T47D (cell line): ENCODE results near the gene TULP4.
A peak's percentile ranks its signal among the peaks of the same experiment; 100 is the strongest.
"Not testable (repeated sequence)": the region's sequence is repeated elsewhere in the genome, so short reads cannot be mapped to it uniquely, and the experiment has no call there.

Experiments used
- DNase-seq, 2 experiments: peaks; one replicate each; pipeline versions ENCODE4 v3.0.0 to v3.0.0-alpha.2; 2011 to 2012; ENCODE audit warnings: low read depth in 1 of 2, low spot score in 1 of 2
- JUND ChIP-seq: IDR thresholded peaks from 2 replicates; pipeline ENCODE4 v1.6.1; 2012; ENCODE audit warnings: low read depth
- in situ Hi-C: cut with HindIII; loops from 2 replicates; pipeline ENCODE4 v1.10.0; 2016; ENCODE audit warnings: low sequenced_read_pairs, low pct_unique_long_range_greater_than_20kb

Gene TULP4

DNA sequence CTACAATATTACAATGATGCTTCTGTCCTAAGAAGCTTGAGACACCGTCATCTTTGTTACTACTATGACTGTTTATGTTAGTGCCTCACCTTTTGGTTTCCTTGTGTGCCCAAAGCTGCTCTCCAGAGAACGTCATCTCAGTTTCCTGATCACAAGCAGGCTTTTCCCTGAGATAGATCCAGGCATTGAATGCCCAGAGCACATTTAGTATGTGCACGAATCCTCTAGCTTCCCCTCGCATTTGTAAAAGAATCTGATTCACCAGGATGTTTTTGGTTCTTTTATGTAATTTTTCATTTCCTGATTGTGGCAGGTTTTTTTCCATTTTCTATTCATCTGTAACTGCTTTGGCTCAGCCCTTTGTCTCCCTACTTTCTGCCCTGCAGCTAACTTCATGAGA lies 147.5 kb downstream of the TULP4 start:
- TF ChIP-seq JUND: no peak
- no peak for DNase-seq
- in situ Hi-C loops: no loop called here

DNA sequence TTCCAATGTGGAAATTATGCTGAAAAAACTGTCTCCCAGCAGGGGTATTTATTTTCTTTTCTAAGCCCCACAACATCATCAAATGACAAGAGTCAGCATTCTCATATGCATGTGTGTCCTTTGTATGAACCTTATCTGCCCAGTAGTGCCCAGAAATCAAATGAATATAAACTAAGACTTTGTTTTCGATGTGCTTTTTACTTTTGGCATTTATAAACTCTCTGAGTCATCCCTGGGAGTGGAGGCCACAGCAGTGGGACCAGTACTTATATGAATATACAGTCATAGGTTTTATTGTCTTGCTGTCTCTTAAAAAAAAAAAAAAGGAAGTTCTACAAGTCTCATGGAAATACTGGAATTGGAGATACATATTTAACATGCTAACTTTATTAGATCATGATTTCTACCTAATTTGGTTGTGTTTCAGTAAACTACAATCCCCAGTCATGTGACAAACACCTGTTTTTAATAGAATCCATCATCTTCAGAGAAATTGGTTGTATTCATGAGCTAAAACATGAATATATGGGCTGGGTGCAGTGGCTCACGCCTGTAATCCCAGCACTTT lies 148.4 kb downstream of the TULP4 start:
- TF ChIP-seq JUND: no peak
- in situ Hi-C loops: no loop called here
- DNase-seq: no peak

DNA sequence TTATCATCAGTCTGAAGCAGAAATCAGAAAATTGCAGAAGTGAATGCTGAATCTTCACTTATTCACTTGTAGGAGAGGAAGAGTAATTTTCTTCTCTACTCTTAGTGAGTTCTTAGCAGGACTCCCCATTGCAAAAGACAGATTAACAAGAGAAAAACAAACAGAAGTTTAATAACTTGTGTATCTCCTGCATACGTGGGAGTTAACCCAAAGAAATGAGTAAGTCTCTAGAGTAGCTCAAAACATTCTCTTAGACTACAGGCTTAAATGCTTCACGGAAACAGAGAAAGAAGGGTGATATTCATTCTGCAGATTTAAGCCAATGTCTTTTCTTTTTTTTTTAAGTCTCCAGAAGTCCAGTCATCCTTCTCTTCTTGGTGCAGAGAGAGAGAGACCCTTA lies 149.7 kb downstream of the TULP4 start:
- in situ Hi-C loops: no loop called here
- TF ChIP-seq JUND: no peak
- DNase-seq: no peak

DNA sequence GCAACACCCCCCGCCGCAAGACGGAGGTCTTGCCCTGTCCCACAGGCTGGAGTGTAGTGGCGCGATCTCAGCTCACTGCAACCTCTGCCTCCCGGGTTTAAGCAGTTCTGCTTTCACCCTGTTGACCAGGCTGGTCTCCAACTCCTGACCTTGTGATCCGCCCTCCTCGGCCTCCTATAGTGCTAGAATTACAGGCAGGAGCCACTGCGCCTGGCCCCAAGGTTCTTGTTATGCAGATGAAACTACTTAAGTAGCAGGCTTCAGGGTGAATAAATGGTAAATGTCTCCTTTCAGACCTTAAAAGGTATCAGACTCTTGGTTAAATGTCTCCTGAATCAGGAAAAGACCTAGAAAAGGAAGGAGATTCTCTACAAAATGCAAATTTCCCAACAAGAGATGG lies 152.2 kb downstream of the TULP4 start:
- in situ Hi-C loops: no loop called here
- no peak for TF ChIP-seq JUND
- no peak for DNase-seq

DNA sequence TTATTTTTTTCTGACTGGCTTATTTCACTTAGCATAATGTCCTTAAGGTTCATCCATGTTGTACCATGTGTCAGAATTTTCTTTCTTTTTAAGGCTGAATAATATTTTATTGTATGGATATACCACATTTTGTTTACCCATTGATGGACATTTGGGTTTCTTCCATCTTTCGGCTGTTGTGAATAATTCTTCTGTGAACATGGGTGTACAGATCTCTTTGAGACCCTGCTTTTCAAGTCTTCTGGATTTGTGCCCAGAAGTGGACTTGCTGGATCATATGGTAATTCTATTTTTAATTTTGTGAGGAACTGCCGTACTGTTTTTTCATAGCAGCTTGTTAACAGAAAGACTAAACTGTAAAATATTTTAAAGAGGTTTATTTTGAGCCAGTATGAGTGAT lies 153.0 kb downstream of the TULP4 start:
- in situ Hi-C loops: no loop called here

DNA sequence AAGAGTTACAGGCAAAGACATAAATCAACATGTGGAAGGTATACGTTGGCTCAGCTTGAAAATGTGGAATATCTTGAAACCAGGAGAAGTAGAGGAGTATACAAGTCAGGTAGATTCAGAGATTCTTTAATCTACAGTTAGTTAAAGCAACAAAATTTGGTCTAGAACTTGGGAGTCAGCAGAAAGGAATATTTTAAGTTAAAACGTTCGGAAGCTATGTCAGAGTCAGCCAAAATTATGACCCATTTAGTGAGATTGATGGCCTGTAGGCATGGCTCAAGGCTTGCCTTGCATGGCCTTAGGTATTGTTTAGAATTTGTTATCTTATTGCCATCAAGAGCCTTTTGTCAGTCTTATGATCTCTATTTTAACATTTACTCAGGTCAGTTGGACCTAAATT lies 153.5 kb downstream of the TULP4 start:
- no peak for TF ChIP-seq JUND
- DNase-seq: peak in 1 of 2 experiments; percentile 54
- in situ Hi-C loops: no loop called here

More for the DNA sequence above, 153.0 kb downstream of the TULP4 start:
- DNase-seq: no peak
- TF ChIP-seq JUND: no peak

DNA sequence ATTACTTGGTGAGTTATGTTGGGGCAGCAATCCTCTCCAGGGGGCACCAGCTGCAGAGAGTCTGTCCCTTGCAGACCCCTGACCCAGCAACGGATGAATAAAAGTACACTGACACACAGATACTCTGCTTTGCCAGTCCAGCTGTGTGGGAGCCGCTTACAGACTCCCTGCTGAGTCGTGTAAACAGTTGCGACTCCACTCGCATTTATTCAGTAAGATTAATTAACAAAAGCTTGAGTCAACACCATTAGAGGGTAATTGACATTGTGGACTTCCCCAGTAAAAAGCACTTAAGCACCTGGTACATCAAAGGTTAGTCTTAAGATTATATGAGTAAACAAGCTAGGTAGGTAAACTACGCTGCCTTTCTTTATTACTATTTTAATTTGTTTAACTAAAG lies 155.7 kb downstream of the TULP4 start:
- in situ Hi-C loops: no loop called here

DNA sequence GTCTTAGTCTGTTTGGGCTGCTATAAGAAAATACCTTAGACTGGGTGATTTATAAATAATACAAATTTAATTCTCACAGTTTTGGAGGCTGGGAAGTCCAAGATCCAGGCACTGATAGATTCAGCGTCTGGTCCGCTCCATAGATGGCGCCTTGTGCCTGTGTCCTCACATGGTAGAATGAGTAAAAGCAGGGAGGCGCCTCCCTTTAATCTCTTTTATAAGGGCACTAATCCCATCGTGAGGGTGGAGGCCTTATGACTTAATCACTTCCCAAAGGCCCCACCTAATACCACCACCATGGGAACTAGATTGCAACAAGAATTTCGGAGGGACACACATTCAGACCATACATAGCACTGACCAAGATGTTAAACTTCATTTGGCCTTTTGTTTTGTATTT lies 156.4 kb downstream of the TULP4 start:
- TF ChIP-seq JUND: no peak
- DNase-seq: no peak
- in situ Hi-C loops: no loop called here

More for the DNA sequence above, 155.7 kb downstream of the TULP4 start:
- TF ChIP-seq JUND: no peak
- peak in 1 of 2 experiments; percentile 16 for DNase-seq

DNA sequence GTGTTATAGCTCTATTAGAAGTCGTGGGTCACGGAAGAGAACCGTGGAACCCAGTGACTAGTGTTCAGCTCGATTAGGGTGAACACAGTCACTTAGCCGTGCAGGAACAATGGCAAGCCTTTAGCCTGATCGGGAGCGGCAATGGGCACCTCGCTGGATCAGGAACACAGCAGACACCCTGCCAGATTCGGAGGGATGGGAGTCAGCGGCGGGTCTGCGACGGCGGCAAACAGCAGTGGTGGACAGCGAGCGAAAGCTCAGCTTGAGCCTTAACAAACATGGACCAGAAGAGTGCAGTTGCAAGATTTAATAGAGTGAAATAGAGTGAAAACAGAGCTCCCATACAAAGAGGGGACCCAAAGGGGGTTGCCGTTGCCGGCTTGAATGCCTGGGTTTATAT lies 157.8 kb downstream of the TULP4 start:
- in situ Hi-C loops, DNase-seq: not testable (repeated sequence)

DNA sequence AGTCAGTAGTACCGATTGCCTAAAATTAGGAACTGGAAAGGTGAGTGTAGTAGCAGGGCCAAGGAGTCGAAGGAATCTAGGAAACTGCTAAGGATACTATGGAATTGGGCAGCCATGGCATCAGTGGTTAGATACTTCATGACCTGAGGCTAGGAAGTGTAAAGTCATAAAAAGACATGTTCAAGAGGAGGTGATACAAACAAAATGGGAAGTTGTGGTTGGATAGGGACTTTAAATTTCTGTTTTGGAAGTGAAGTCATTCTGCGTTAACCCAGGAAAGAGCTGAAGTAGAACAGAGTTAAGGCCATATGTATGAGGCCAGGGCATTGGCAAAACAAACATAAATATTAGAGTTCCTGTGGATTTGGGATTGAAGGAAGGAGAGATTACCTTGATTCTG lies 159.1 kb downstream of the TULP4 start:
- TF ChIP-seq JUND: no peak
- in situ Hi-C loops: no loop called here
- no peak for DNase-seq

DNA sequence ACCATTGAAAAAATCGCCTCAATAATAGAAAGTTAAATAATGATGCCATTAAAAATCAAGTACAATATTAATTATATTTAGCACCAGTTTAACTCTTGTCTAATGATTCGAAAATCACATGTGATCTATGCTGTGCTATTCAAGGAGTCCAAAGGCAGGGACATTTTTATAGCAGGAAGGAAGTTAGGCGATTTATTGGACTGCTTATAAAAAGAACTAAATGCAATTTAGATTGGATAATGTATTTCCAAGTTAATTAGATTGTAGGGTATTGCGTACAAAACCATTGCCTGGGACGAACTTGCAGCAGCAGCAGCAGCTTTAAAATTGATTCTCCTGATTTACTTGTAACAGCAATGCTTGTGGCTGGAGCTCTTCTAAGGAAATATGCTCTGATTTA lies 160.2 kb downstream of the TULP4 start:
- no peak for DNase-seq
- in situ Hi-C loops: no loop called here
- no peak for TF ChIP-seq JUND

DNA sequence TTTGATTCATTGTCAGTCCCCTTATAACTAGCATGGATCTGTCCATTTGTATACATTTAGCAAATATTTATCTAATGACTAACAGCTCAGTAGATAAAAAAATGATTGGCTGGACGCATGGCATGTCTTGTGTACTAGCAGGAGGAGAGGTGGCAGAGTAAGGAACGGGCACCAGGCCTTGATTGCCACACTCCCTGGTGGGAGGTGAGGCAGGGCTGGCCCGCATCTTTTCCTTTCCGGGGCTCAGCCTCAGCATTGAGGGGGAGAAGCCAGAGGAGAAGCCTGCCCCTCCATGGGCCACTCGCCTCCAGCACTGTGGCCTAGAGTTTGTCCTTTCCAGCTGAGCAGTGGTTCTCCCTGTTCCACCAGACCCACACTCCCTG lies 162.7 kb downstream of the TULP4 start:
- peak; percentile 16 to 44 for DNase-seq
- in situ Hi-C loops: no loop called here
- no peak for TF ChIP-seq JUND

DNA sequence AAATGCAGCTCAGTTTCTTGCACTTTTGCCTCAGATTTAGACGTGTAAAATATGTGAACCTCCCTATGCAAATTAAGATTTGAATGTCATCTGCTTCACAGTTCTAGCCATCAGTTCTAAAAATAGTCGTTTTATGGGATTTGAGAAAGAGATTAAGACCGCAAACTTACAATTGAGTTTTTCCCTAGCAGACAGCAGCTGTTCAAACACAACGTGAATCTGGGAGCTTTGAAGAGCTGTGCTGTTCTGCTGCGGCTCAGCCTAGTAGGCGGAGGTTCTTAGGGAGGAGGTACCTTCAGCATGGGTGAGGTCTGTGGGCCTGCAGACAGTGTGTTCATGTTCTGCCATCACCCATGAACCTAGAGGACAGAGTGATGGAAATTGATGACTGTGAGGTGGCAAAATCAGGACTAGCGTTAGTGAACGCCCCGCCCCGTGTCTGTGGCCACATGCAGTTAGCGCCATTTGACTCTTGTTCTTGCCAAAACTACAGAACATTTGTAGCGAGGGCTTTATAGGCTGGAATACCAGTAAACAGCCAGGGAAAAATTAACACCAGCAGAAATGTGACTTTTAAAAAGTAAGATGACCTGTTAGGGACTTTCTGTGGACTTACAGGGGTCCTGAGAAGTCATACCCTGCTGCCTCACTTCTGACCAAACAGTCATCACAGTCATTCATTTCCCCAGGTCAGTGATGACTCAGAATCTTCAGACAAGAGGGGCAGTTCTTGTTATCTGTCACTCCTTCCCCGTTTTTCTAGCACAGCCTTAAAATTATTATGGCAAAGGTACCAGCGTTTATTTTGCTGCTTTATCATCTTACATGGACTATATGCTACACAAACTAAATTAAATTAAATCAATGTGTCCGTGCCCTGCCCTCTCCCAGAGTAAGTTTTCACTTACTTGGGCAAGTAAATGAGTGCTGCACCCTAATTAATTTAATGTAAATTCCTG lies 163.4 kb downstream of the TULP4 start:
- DNase-seq: peak; percentile 25 to 61
- in situ Hi-C loops: no loop called here
- TF ChIP-seq JUND: no peak
